GM10266 (cell line): ENCODE measurements around the gene CHST7.

Experiments used
- DNase-seq: peaks from one replicate; pipeline ENCODE4 v3.0.0; 2012; ENCODE audit errors: extremely low spot score
- CTCF ChIP-seq: IDR thresholded peaks from 2 replicates; pipeline ENCODE4 v1.5.1; 2012; ENCODE audit warnings: mild to moderate bottlenecking, low read depth; ENCODE audit not compliant: control insufficient read depth, insufficient read depth; ENCODE audit errors: missing control alignments

Gene CHST7

GRCh38 chrX:46627062-46627461, 53.5 kb downstream of the CHST7 start:
- no peak for DNase-seq
- TF ChIP-seq CTCF = no peak

- no peak for TF ChIP-seq CTCF
- no peak for DNase-seq
These were observed 54.3 kb downstream of the CHST7 start for GRCh38 chrX:46627711-46628419.

- TF ChIP-seq CTCF = no peak
- peak; percentile 33 for DNase-seq
These were observed 55.2 kb downstream of the CHST7 start for GRCh38 chrX:46628460-46629371.

- no peak for TF ChIP-seq CTCF
- no peak for DNase-seq
These were observed 56.6 kb downstream of the CHST7 start for GRCh38 chrX:46630141-46630540.

- TF ChIP-seq CTCF = no peak
- DNase-seq = no peak
These were observed 61.0 kb downstream of the CHST7 start for GRCh38 chrX:46634577-46634976.

GRCh38 chrX:46635186-46635585, 61.6 kb downstream of the CHST7 start:
- TF ChIP-seq CTCF = no peak
- DNase-seq = no peak

- DNase-seq = no peak
- no peak for TF ChIP-seq CTCF
These were observed 62.7 kb downstream of the CHST7 start for GRCh38 chrX:46636223-46636622.
